GM23338 (cell line): ENCODE results near the gene KCNMB1. TPM values are rescaled to one million over a fixed set of nuclear protein-coding genes. Genes with fewer than 3 reads are reported as not detected.

Source experiments
- ATAC-seq: fragments of 200-7000 bp; cut with Tn5 transposase; 3 replicates; pipeline ENCODE4 v1.9.1; 2020
- DNase-seq: peaks from one replicate; pipeline ENCODE4 v3.0.0-alpha.2; 2015; ENCODE audit warnings: low spot score
- H2AFZ ChIP-seq: fragments of 200-600 bp; sonication (generic); 2 replicates; pipeline ENCODE4 v1.8.0; 2016; ENCODE audit warnings: antibody characterized with exemption, mild to moderate bottlenecking, moderate library complexity
- H3F3A ChIP-seq: fragments of 200-600 bp; sonication (generic); replicated peaks from 2 replicates; pipeline ENCODE4 v1.8.0; 2017; ENCODE audit warnings: antibody characterized with exemption, mixed run types, low read depth
- H3K27ac ChIP-seq: fragments of 200-600 bp; sonication (generic); 2 replicates; pipeline ENCODE4 v1.6.1; 2016; ENCODE audit warnings: low read depth
- H3K27me3 ChIP-seq: fragments of 200-600 bp; sonication (generic); 2 replicates; pipeline ENCODE4 v1.8.0; 2016; ENCODE audit warnings: mild to moderate bottlenecking, mixed run types, moderate library complexity; ENCODE audit not compliant: insufficient read depth
- H3K36me3 ChIP-seq: fragments of 200-600 bp; sonication (generic); 2 replicates; pipeline ENCODE4 v1.8.0; 2016; ENCODE audit warnings: mild to moderate bottlenecking; ENCODE audit not compliant: insufficient read depth
- H3K4me1 ChIP-seq: fragments of 200-600 bp; sonication (generic); 2 replicates; pipeline ENCODE4 v1.8.0; 2016; ENCODE audit warnings: mild to moderate bottlenecking, moderate library complexity; ENCODE audit not compliant: insufficient read depth
- H3K4me2 ChIP-seq: fragments of 200-600 bp; sonication (generic); 2 replicates; pipeline ENCODE4 v1.7.1; 2017; ENCODE audit warnings: mixed run types
- H3K4me3 ChIP-seq: fragments of 200-600 bp; sonication (generic); 2 replicates; pipeline ENCODE4 v1.6.1; 2016; ENCODE audit warnings: mixed run types
- H3K79me2 ChIP-seq: fragments of 200-600 bp; sonication (generic); replicated peaks from 2 replicates; pipeline ENCODE4 v1.8.0; 2017; ENCODE audit warnings: mild to moderate bottlenecking; ENCODE audit not compliant: insufficient read depth
- H3K9me2 ChIP-seq: fragments of 200-600 bp; sonication (generic); 2 replicates; pipeline ENCODE4 v1.8.0; 2017; ENCODE audit not compliant: insufficient read depth
- H4K20me1 ChIP-seq: fragments of 200-600 bp; sonication (generic); replicated peaks from 2 replicates; pipeline ENCODE4 v1.8.0; 2017; ENCODE audit warnings: mild to moderate bottlenecking; ENCODE audit not compliant: insufficient read depth
- H3K27ac Mint-ChIP-seq: 2 replicates; pipeline ENCODE4 v1.8.0; 2020; ENCODE audit warnings: inconsistent platforms, mild to moderate bottlenecking, moderate library complexity, mixed read lengths
- H3K27me3 Mint-ChIP-seq: 3 replicates; pipeline ENCODE4 v1.8.0; 2022; ENCODE audit warnings: low read depth, mild to moderate bottlenecking, moderate library complexity, mixed read lengths, inconsistent platforms; ENCODE audit not compliant: insufficient read depth, poor library complexity
- H3K36me3 Mint-ChIP-seq: 3 replicates; pipeline ENCODE4 v1.8.0; 2021; ENCODE audit warnings: low read depth, mild to moderate bottlenecking, inconsistent platforms, moderate library complexity, mixed read lengths
- H3K4me1 Mint-ChIP-seq: 3 replicates; pipeline ENCODE4 v1.8.0; 2020; ENCODE audit warnings: mild to moderate bottlenecking, inconsistent platforms, mixed read lengths
- H3K4me3 Mint-ChIP-seq: 3 replicates; pipeline ENCODE4 v1.8.0; 2021; ENCODE audit warnings: moderate library complexity, mild to moderate bottlenecking, inconsistent platforms, mixed read lengths
- H3K9me3 Mint-ChIP-seq: 3 replicates; pipeline ENCODE4 v1.8.0; 2020; ENCODE audit warnings: moderate library complexity, mild to moderate bottlenecking, inconsistent platforms, mixed read lengths
- CREB1 ChIP-seq: fragments of 250-450 bp; sonication (Bioruptor Pico); IDR thresholded peaks from 2 replicates; pipeline ENCODE4 v1.5.0; 2020; ENCODE audit warnings: low read depth, mild to moderate bottlenecking, moderate library complexity
- EZH2 ChIP-seq: fragments of 200-600 bp; sonication (generic); IDR thresholded peaks from one replicate; pipeline ENCODE4 v1.8.0; 2017; ENCODE audit warnings: antibody characterized with exemption, mild to moderate bottlenecking, low read depth; ENCODE audit not compliant: unreplicated experiment
- EZH2phosphoT487 ChIP-seq: fragments of 200-600 bp; sonication (generic); IDR thresholded peaks from one replicate; pipeline ENCODE4 v1.8.1; 2018; ENCODE audit warnings: antibody characterized with exemption; ENCODE audit not compliant: unreplicated experiment
- JUNB ChIP-seq: IDR thresholded peaks from one replicate; pipeline ENCODE4 v1.6.1; 2016; ENCODE audit warnings: antibody characterized with exemption; ENCODE audit not compliant: unreplicated experiment
- NANOG ChIP-seq: IDR thresholded peaks from 2 replicates; pipeline ENCODE4 v1.6.1; 2016; ENCODE audit warnings: antibody characterized with exemption, borderline replicate concordance
- POLR2AphosphoS5 ChIP-seq: IDR thresholded peaks from 2 replicates; pipeline ENCODE4 v1.6.1; 2016; ENCODE audit warnings: antibody characterized with exemption, low read depth
- STAT1 ChIP-seq: IDR thresholded peaks from one replicate; pipeline ENCODE4 v1.6.1; 2016; ENCODE audit warnings: antibody characterized with exemption; ENCODE audit not compliant: unreplicated experiment
- ZNF114 ChIP-seq: fragments of 250-450 bp; sonication (Bioruptor Pico); IDR thresholded peaks from 2 replicates; pipeline ENCODE4 v1.5.0; 2020; ENCODE audit warnings: mild to moderate bottlenecking, moderate library complexity
- ZNF331 ChIP-seq: fragments of 250-450 bp; sonication (Bioruptor Pico); IDR thresholded peaks from 2 replicates; pipeline ENCODE4 v1.5.0; 2020; ENCODE audit warnings: low read depth, mild to moderate bottlenecking, moderate library complexity
- polyA plus RNA-seq: library from polyadenylated mRNA; unstranded; fragments of >200 nt; fragmentation: Nextera tagmentation; extraction: Ambion mirVana; gene quantifications from 2 replicates; pipeline ENCODE4 v1.2.1, GENCODE V29; 2016
- total RNA-seq: library from RNA; depleted of rRNA; stranded (reverse); fragments of >200 nt; shearing (Covaris generic); gene quantifications from 2 replicates; pipeline ENCODE4 v1.2.3, GENCODE V29; 2014
- TF ChIP-seq, protein P1 (sequence below): IDR thresholded peaks from one replicate; pipeline ENCODE4 v1.6.1; 2018; ENCODE audit warnings: antibody characterized with exemption; ENCODE audit not compliant: unreplicated experiment
- TF ChIP-seq, protein P2 (sequence below), 2 experiments: fragments of 200-600 bp in 1 of 2; sonication (generic) in 1 of 2; conservative IDR thresholded peaks; 2 replicates each; pipeline versions ENCODE4 v1.5.1 to v1.6.1; 2016 to 2017; ENCODE audit warnings: antibody characterized with exemption in 2 of 2, low read depth in 2 of 2, mild to moderate bottlenecking in 2 of 2, moderate library complexity in 1 of 2
- TF ChIP-seq, protein P3 (sequence below): IDR thresholded peaks from 2 replicates; pipeline ENCODE4 v1.6.1; 2016; ENCODE audit warnings: antibody characterized with exemption
- TF ChIP-seq, protein P4 (sequence below): fragments of 250-450 bp; sonication (Bioruptor Pico); IDR thresholded peaks from 2 replicates; pipeline ENCODE4 v1.5.0; 2020; ENCODE audit warnings: mild to moderate bottlenecking, moderate library complexity

Gene KCNMB1
- total and polyA plus RNA-seq, 2 experiments from 2014 or later = 0.17 to 0.19 TPM

DNA sequence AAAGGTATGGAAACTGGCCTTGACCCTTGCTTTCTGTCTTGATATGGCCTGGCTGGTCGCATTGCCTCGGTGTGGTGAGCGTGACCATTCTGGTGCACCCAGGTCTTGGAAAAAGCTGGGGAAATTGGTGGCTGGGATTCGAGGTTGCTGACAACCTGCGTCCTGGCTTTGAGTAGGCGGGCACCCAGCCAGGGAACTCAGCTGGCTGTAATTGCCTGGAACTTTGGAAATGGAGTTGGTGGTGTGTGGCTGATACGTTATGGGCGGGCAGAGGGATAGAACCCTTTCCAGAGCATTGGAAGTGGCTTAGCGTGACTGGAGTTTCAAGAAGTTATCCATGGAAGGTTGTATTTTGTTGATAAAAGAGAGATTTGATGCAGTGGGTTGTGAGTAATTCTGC, 35.2 kb downstream of the KCNMB1 start:
- H3F3A ChIP-seq = no peaks in the 10 kb centered on the region
- no peaks in the 10 kb centered on the region for H3K36me3 ChIP-seq
- no peak overlapping the region for H3K4me2 ChIP-seq
- peak overlapping the region; percentile 21 for H2AFZ ChIP-seq
- H3K4me3 Mint-ChIP-seq = no peak overlapping the region
- TF ChIP-seq ZNF331 (CRISPR knock-in tag) (no peak), STAT1 (no peak), JUNB (no peak), ZNF114 (CRISPR knock-in tag) (no peak), CREB1 (CRISPR knock-in tag) (no peak), POLR2AphosphoS5 (no peak), EZH2phosphoT487 (no peak), EZH2 (no peak), NANOG (no peak)
- TF ChIP-seq, protein P1, sequence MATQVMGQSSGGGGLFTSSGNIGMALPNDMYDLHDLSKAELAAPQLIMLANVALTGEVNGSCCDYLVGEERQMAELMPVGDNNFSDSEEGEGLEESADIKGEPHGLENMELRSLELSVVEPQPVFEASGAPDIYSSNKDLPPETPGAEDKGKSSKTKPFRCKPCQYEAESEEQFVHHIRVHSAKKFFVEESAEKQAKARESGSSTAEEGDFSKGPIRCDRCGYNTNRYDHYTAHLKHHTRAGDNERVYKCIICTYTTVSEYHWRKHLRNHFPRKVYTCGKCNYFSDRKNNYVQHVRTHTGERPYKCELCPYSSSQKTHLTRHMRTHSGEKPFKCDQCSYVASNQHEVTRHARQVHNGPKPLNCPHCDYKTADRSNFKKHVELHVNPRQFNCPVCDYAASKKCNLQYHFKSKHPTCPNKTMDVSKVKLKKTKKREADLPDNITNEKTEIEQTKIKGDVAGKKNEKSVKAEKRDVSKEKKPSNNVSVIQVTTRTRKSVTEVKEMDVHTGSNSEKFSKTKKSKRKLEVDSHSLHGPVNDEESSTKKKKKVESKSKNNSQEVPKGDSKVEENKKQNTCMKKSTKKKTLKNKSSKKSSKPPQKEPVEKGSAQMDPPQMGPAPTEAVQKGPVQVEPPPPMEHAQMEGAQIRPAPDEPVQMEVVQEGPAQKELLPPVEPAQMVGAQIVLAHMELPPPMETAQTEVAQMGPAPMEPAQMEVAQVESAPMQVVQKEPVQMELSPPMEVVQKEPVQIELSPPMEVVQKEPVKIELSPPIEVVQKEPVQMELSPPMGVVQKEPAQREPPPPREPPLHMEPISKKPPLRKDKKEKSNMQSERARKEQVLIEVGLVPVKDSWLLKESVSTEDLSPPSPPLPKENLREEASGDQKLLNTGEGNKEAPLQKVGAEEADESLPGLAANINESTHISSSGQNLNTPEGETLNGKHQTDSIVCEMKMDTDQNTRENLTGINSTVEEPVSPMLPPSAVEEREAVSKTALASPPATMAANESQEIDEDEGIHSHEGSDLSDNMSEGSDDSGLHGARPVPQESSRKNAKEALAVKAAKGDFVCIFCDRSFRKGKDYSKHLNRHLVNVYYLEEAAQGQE = no peak
- TF ChIP-seq, protein P2, sequence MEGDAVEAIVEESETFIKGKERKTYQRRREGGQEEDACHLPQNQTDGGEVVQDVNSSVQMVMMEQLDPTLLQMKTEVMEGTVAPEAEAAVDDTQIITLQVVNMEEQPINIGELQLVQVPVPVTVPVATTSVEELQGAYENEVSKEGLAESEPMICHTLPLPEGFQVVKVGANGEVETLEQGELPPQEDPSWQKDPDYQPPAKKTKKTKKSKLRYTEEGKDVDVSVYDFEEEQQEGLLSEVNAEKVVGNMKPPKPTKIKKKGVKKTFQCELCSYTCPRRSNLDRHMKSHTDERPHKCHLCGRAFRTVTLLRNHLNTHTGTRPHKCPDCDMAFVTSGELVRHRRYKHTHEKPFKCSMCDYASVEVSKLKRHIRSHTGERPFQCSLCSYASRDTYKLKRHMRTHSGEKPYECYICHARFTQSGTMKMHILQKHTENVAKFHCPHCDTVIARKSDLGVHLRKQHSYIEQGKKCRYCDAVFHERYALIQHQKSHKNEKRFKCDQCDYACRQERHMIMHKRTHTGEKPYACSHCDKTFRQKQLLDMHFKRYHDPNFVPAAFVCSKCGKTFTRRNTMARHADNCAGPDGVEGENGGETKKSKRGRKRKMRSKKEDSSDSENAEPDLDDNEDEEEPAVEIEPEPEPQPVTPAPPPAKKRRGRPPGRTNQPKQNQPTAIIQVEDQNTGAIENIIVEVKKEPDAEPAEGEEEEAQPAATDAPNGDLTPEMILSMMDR (conservative IDR thresholded peaks at IDR 0.05; ENCODE audit: low read depth in 2 of 2) = no peak
- TF ChIP-seq, protein P3, sequence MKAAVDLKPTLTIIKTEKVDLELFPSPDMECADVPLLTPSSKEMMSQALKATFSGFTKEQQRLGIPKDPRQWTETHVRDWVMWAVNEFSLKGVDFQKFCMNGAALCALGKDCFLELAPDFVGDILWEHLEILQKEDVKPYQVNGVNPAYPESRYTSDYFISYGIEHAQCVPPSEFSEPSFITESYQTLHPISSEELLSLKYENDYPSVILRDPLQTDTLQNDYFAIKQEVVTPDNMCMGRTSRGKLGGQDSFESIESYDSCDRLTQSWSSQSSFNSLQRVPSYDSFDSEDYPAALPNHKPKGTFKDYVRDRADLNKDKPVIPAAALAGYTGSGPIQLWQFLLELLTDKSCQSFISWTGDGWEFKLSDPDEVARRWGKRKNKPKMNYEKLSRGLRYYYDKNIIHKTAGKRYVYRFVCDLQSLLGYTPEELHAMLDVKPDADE = no peak
- TF ChIP-seq, protein P4, sequence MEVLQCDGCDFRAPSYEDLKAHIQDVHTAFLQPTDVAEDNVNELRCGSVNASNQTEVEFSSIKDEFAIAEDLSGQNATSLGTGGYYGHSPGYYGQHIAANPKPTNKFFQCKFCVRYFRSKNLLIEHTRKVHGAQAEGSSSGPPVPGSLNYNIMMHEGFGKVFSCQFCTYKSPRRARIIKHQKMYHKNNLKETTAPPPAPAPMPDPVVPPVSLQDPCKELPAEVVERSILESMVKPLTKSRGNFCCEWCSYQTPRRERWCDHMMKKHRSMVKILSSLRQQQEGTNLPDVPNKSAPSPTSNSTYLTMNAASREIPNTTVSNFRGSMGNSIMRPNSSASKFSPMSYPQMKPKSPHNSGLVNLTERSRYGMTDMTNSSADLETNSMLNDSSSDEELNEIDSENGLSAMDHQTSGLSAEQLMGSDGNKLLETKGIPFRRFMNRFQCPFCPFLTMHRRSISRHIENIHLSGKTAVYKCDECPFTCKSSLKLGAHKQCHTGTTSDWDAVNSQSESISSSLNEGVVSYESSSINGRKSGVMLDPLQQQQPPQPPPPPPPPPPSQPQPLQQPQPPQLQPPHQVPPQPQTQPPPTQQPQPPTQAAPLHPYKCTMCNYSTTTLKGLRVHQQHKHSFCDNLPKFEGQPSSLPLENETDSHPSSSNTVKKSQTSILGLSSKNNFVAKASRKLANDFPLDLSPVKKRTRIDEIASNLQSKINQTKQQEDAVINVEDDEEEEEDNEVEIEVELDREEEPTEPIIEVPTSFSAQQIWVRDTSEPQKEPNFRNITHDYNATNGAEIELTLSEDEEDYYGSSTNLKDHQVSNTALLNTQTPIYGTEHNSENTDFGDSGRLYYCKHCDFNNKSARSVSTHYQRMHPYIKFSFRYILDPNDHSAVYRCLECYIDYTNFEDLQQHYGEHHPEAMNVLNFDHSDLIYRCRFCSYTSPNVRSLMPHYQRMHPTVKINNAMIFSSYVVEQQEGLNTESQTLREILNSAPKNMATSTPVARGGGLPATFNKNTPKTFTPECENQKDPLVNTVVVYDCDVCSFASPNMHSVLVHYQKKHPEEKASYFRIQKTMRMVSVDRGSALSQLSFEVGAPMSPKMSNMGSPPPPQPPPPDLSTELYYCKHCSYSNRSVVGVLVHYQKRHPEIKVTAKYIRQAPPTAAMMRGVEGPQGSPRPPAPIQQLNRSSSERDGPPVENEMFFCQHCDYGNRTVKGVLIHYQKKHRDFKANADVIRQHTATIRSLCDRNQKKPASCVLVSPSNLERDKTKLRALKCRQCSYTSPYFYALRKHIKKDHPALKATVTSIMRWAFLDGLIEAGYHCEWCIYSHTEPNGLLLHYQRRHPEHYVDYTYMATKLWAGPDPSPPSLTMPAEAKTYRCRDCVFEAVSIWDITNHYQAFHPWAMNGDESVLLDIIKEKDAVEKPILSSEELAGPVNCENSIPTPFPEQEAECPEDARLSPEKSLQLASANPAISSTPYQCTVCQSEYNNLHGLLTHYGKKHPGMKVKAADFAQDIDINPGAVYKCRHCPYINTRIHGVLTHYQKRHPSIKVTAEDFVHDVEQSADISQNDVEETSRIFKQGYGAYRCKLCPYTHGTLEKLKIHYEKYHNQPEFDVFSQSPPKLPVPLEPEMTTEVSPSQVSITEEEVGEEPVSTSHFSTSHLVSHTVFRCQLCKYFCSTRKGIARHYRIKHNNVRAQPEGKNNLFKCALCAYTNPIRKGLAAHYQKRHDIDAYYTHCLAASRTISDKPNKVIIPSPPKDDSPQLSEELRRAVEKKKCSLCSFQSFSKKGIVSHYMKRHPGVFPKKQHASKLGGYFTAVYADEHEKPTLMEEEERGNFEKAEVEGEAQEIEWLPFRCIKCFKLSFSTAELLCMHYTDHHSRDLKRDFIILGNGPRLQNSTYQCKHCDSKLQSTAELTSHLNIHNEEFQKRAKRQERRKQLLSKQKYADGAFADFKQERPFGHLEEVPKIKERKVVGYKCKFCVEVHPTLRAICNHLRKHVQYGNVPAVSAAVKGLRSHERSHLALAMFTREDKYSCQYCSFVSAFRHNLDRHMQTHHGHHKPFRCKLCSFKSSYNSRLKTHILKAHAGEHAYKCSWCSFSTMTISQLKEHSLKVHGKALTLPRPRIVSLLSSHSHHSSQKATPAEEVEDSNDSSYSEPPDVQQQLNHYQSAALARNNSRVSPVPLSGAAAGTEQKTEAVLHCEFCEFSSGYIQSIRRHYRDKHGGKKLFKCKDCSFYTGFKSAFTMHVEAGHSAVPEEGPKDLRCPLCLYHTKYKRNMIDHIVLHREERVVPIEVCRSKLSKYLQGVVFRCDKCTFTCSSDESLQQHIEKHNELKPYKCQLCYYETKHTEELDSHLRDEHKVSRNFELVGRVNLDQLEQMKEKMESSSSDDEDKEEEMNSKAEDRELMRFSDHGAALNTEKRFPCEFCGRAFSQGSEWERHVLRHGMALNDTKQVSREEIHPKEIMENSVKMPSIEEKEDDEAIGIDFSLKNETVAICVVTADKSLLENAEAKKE (CRISPR knock-in tag) = no peak
- peaks cover 41% of the 10 kb centered on the region for H3K4me1 Mint-ChIP-seq
- no peaks in the 10 kb centered on the region for H3K27me3 ChIP-seq
- no peak overlapping the region for H3K4me3 ChIP-seq
- peaks cover 6% of the 10 kb centered on the region; the same call in 1 of the 2 replicates for H3K9me2 ChIP-seq
- H3K36me3 Mint-ChIP-seq = no peaks in the 10 kb centered on the region
- H3K79me2 ChIP-seq = no peaks in the 10 kb centered on the region
- no peak overlapping the region for H3K27ac Mint-ChIP-seq
- ATAC-seq (no peak), DNase-seq (no peak)
- H3K27ac ChIP-seq = no peak overlapping the region
- peaks cover 10% of the 10 kb centered on the region for H3K27me3 Mint-ChIP-seq
- H3K9me3 Mint-ChIP-seq = no peaks in the 10 kb centered on the region
- H4K20me1 ChIP-seq = no peaks in the 10 kb centered on the region
- H3K4me1 ChIP-seq = peaks cover 5% of the 10 kb centered on the region; the same call in 1 of the 2 replicates
